ENCODE measurements around the gene NF2.
"Not testable (repeated sequence)": the region's sequence is repeated elsewhere in the genome, so short reads cannot be mapped to it uniquely, and the experiment has no call there.

Gene NF2

GRCh38 chr22:29597871-29598683 is 5.4 kb upstream of the NF2 start:
- not testable (repeated sequence) for DNase-seq

GRCh38 chr22:29598684-29599020 is 4.8 kb upstream of the NF2 start:
- no peak for DNase-seq

- no peak for DNase-seq
Observed at GRCh38 chr22:29604076-29604360, 585 bp downstream of the NF2 start.

GRCh38 chr22:29605527-29605850 is 2.1 kb downstream of the NF2 start:
- no peak for DNase-seq

GRCh38 chr22:29606320-29606719 is 2.9 kb downstream of the NF2 start:
- DNase-seq = no peak

- no peak for DNase-seq
Observed at GRCh38 chr22:29607426-29607825, 4.0 kb downstream of the NF2 start.

- peak; percentile 10 for DNase-seq
Observed at GRCh38 chr22:29609139-29609538, 5.7 kb downstream of the NF2 start.

GRCh38 chr22:29610780-29611179 is 7.3 kb downstream of the NF2 start:
- DNase-seq = no peak

- DNase-seq = no peak
Observed at GRCh38 chr22:29615705-29616327, 12.4 kb downstream of the NF2 start.

- peak; percentile 57 for DNase-seq
Observed at GRCh38 chr22:29617922-29618629, 14.6 kb downstream of the NF2 start.

- DNase-seq = peak; percentile 34
Observed at GRCh38 chr22:29621761-29622526, 18.5 kb downstream of the NF2 start.

- no peak for DNase-seq
Observed at GRCh38 chr22:29623059-29623458, 19.6 kb downstream of the NF2 start.

GRCh38 chr22:29623553-29624169 is 20.2 kb downstream of the NF2 start:
- no peak for DNase-seq

- DNase-seq = peak; percentile 45
Observed at GRCh38 chr22:29625090-29625825, 21.8 kb downstream of the NF2 start.

GRCh38 chr22:29626497-29627195 is 23.2 kb downstream of the NF2 start:
- DNase-seq = no peak

GRCh38 chr22:29627196-29627535 is 23.7 kb downstream of the NF2 start:
- DNase-seq = no peak

- DNase-seq = no peak
Observed at GRCh38 chr22:29628996-29629902, 25.8 kb downstream of the NF2 start.

GRCh38 chr22:29629903-29630516 is 26.6 kb downstream of the NF2 start:
- no peak for DNase-seq

- no peak for DNase-seq
Observed at GRCh38 chr22:29630987-29631386, 27.6 kb downstream of the NF2 start.

- no peak for DNase-seq
Observed at GRCh38 chr22:29631725-29632124, 28.3 kb downstream of the NF2 start.

All from DMS53 (cell line).